ENCODE measurements around the gene PITHD1.

DNA sequence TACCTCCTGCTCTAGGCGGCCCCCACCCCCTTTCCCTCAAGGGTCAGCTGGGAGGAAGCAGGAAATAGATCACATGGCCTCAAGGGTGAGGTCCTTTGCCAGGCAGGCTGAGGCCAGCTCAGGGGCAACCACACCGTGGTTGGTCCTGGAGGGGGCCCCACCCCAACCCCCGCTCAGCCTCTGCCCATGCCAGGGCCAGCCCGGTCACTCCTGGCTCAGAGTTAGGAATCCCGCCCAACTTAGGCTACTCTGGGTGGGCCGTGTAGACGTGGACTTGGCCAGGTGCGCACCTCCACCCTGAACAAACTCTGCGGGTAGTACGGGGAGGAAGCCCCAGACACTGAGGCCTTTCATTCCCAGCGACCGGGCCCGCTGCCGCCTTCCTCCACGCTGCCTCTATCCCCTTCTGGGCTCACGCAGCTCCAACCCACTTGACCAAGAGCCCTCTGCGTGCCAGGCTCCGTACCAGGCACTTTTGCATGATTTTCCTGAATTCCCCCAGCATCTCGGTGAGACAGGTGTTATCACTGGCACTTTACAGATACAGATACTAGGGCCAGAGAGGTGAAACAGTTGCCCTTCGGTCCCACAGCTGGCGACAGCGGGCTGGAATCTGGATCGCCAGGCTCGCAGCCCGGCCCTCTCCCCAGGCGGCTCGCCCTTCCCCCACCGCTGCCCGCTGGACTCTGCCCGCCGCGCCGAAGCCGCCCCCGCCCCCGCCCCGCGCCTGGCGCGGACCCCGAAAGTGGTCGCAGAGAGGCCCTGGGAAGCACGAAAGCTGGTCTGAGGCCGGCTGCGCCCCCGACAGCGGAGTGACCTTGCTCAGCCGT lies 21.6 kb downstream of the PITHD1 start:
- TF ChIP-seq, protein P1, sequence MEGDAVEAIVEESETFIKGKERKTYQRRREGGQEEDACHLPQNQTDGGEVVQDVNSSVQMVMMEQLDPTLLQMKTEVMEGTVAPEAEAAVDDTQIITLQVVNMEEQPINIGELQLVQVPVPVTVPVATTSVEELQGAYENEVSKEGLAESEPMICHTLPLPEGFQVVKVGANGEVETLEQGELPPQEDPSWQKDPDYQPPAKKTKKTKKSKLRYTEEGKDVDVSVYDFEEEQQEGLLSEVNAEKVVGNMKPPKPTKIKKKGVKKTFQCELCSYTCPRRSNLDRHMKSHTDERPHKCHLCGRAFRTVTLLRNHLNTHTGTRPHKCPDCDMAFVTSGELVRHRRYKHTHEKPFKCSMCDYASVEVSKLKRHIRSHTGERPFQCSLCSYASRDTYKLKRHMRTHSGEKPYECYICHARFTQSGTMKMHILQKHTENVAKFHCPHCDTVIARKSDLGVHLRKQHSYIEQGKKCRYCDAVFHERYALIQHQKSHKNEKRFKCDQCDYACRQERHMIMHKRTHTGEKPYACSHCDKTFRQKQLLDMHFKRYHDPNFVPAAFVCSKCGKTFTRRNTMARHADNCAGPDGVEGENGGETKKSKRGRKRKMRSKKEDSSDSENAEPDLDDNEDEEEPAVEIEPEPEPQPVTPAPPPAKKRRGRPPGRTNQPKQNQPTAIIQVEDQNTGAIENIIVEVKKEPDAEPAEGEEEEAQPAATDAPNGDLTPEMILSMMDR (IDR thresholded peaks at IDR 0.05; ENCODE audit: low read length): no peak
- no peak for TF ChIP-seq EZH2 (optimal IDR thresholded peaks at IDR 0.05; ENCODE audit: low read depth, low read length)
